AG09319 (cell line): ENCODE measurements around the gene ERC1.
"Not testable (repeated sequence)": the region's sequence is repeated elsewhere in the genome, so short reads cannot be mapped to it uniquely, and the experiment has no call there.

Experiments used
- DNase-seq: peaks from one replicate; pipeline ENCODE4 v3.0.0-alpha.2; 2010; ENCODE audit warnings: low read depth; ENCODE audit errors: extremely low read depth
- CTCF ChIP-seq: IDR thresholded peaks from 2 replicates; pipeline ENCODE4 v1.5.1; 2011; ENCODE audit warnings: low read depth, mild to moderate bottlenecking, inconsistent platforms, low read length, moderate library complexity

The ERC1 gene

GRCh38 chr12:1127021-1127420, 136.0 kb downstream of the ERC1 start:
- no peak for TF ChIP-seq CTCF
- no peak for DNase-seq

GRCh38 chr12:1130164-1130563, 139.1 kb downstream of the ERC1 start:
- TF ChIP-seq CTCF = no peak
- DNase-seq = no peak

- no peak for TF ChIP-seq CTCF
- no peak for DNase-seq
Measured at GRCh38 chr12:1130571-1130970, 139.5 kb downstream of the ERC1 start.

- DNase-seq = no peak
- no peak for TF ChIP-seq CTCF
Measured at GRCh38 chr12:1131811-1132224, 140.8 kb downstream of the ERC1 start.

- no peak for DNase-seq
- no peak for TF ChIP-seq CTCF
Measured at GRCh38 chr12:1132311-1132710, 141.3 kb downstream of the ERC1 start.

GRCh38 chr12:1138691-1139090, 147.7 kb downstream of the ERC1 start:
- no peak for TF ChIP-seq CTCF
- DNase-seq = no peak

GRCh38 chr12:1146758-1147157, 155.7 kb downstream of the ERC1 start:
- DNase-seq = not testable (repeated sequence)

- no peak for DNase-seq
- no peak for TF ChIP-seq CTCF
Measured at GRCh38 chr12:1147821-1148220, 156.8 kb downstream of the ERC1 start.
